Urinary bladder (tissue), 4 donors: Measurements from ENCODE around the gene PSAP. TPM values are rescaled to one million over a fixed set of nuclear protein-coding genes. Genes with fewer than 3 reads are reported as not detected.

Experiments
- DNase-seq: peaks from one replicate; pipeline ENCODE4 v3.0.0-alpha.2; 2015; ENCODE audit errors: extremely low spot score
- H3K27ac ChIP-seq: one replicate; pipeline ENCODE4 v1.5.1; 2013; ENCODE audit warnings: low read depth, mild to moderate bottlenecking, moderate library complexity
- H3K36me3 ChIP-seq: one replicate; pipeline ENCODE4 v1.6.1; 2013; ENCODE audit warnings: mild to moderate bottlenecking, moderate library complexity; ENCODE audit not compliant: insufficient read depth
- H3K4me1 ChIP-seq: one replicate; pipeline ENCODE4 v1.6.1; 2013; ENCODE audit warnings: mild to moderate bottlenecking, moderate library complexity; ENCODE audit not compliant: insufficient read depth
- H3K4me3 ChIP-seq: one replicate; pipeline ENCODE4 v1.5.1; 2013; ENCODE audit warnings: low read depth, low read length
- WGBS: extraction: QIAGEN DNeasy Blood & Tissue Kit; methylation state at CpG from one replicate; pipeline ENCODE4 v1.1.7; 2013; 5-methylcytosine and 5-hydroxymethylcytosine counted together
- polyA plus RNA-seq: library from polyadenylated mRNA; stranded (reverse); fragments of 200-250 nt; gene quantifications from one replicate; pipeline ENCODE4 v1.2.3, GENCODE V29; 2013
- total RNA-seq: library from RNA; depleted of rRNA; stranded (reverse); fragments of >200 nt; gene quantifications from one replicate; pipeline ENCODE4 v1.2.3, GENCODE V29; 2014
- donor health status: healthy with polysubstance abuse.
- donor health status: healthy.

PSAP gene
- total and polyA plus RNA-seq, 2 donors = 424 to 964 TPM

GRCh38 chr10:71834343-71834674 lies 16.7 kb downstream of the PSAP start:
- 91% methylated on average over 14 of the region's 14 CpGs for WGBS
- H3K4me1 ChIP-seq = no peaks in the 10 kb centered on the region
- DNase-seq = no peak
- no peak overlapping the region for H3K4me3 ChIP-seq
- peaks cover 3% of the 10 kb centered on the region for H3K36me3 ChIP-seq
- H3K27ac ChIP-seq = no peak overlapping the region

- Histone ChIP-seq H3K4me3 (no peak overlapping the region), H3K4me1 (no peaks in the 10 kb centered on the region), H3K36me3 (peaks cover 4% of the 10 kb centered on the region), H3K27ac (no peak overlapping the region)
- DNase-seq = no peak
- 94% methylated on average over 8 of the region's 8 CpGs for WGBS
Measured at GRCh38 chr10:71833451-71834342, 17.4 kb downstream of the PSAP start.

GRCh38 chr10:71832967-71833366 lies 18.1 kb downstream of the PSAP start:
- Histone ChIP-seq H3K4me1 (no peaks in the 10 kb centered on the region), H3K27ac (no peak overlapping the region), H3K36me3 (peaks cover 6% of the 10 kb centered on the region), H3K4me3 (no peak overlapping the region)
- WGBS = 91% methylated on average over 5 of the region's 5 CpGs
- no peak for DNase-seq

- Histone ChIP-seq H3K4me1 (no peaks in the 10 kb centered on the region), H3K36me3 (peaks cover 10% of the 10 kb centered on the region), H3K27ac (no peak overlapping the region), H3K4me3 (no peak overlapping the region)
- 92% methylated on average over 19 of the region's 19 CpGs for WGBS
- DNase-seq = no peak
Measured at GRCh38 chr10:71831646-71832552, 19.2 kb downstream of the PSAP start.

GRCh38 chr10:71830726-71831125 lies 20.3 kb downstream of the PSAP start:
- H3K36me3 ChIP-seq = peaks cover 13% of the 10 kb centered on the region
- WGBS = 78% methylated on average over 4 of the region's 4 CpGs
- no peak for DNase-seq
- H3K4me1 ChIP-seq = no peaks in the 10 kb centered on the region
- no peak overlapping the region for H3K27ac ChIP-seq
- no peak overlapping the region for H3K4me3 ChIP-seq

- Histone ChIP-seq H3K4me3 (no peak overlapping the region), H3K27ac (no peak overlapping the region), H3K36me3 (peaks cover 18% of the 10 kb centered on the region), H3K4me1 (no peaks in the 10 kb centered on the region)
- 94% methylated on average over 5 of the region's 5 CpGs for whole genome bisulfite sequencing
- no peak for DNase-seq
Measured at GRCh38 chr10:71829896-71830295, 21.2 kb downstream of the PSAP start.

GRCh38 chr10:71829171-71829570 lies 21.9 kb downstream of the PSAP start:
- H3K27ac ChIP-seq = no peak overlapping the region
- no peak overlapping the region for H3K4me3 ChIP-seq
- H3K4me1 ChIP-seq = no peaks in the 10 kb centered on the region
- H3K36me3 ChIP-seq = peaks cover 18% of the 10 kb centered on the region
- WGBS = 85% methylated on average over 5 of the region's 5 CpGs
- DNase-seq = no peak

- Histone ChIP-seq H3K36me3 (peaks cover 20% of the 10 kb centered on the region), H3K4me1 (no peaks in the 10 kb centered on the region), H3K27ac (no peak overlapping the region), H3K4me3 (no peak overlapping the region)
- WGBS = 93% methylated on average over 7 of the region's 7 CpGs
- no peak for DNase-seq
Measured at GRCh38 chr10:71828702-71829101, 22.3 kb downstream of the PSAP start.

- WGBS = 83% methylated on average over 6 of the region's 6 CpGs
- no peak for DNase-seq
- H3K4me3 ChIP-seq = no peak overlapping the region
- H3K4me1 ChIP-seq = no peaks in the 10 kb centered on the region
- H3K36me3 ChIP-seq = peaks cover 23% of the 10 kb centered on the region
- no peak overlapping the region for H3K27ac ChIP-seq
Measured at GRCh38 chr10:71827852-71828251, 23.2 kb downstream of the PSAP start.

GRCh38 chr10:71825217-71825616 lies 25.8 kb downstream of the PSAP start:
- 84% methylated on average over 11 of the region's 11 CpGs for WGBS
- no peak for DNase-seq
- no peaks in the 10 kb centered on the region for H3K4me1 ChIP-seq
- no peak overlapping the region for H3K4me3 ChIP-seq
- no peak overlapping the region for H3K27ac ChIP-seq
- H3K36me3 ChIP-seq = peaks cover 27% of the 10 kb centered on the region

- Histone ChIP-seq H3K36me3 (peaks cover 27% of the 10 kb centered on the region), H3K4me3 (no peak overlapping the region), H3K27ac (no peak overlapping the region), H3K4me1 (no peaks in the 10 kb centered on the region)
- 95% methylated on average over 3 of the region's 3 CpGs for WGBS
- DNase-seq = no peak
Measured at GRCh38 chr10:71824333-71824732, 26.7 kb downstream of the PSAP start.

GRCh38 chr10:71823356-71823755 lies 27.7 kb downstream of the PSAP start:
- Histone ChIP-seq H3K4me3 (no peak overlapping the region), H3K4me1 (no peaks in the 10 kb centered on the region), H3K27ac (no peak overlapping the region), H3K36me3 (peaks cover 27% of the 10 kb centered on the region)
- 83% methylated on average over 4 of the region's 4 CpGs for WGBS
- DNase-seq = no peak

GRCh38 chr10:71821909-71822763 lies 28.9 kb downstream of the PSAP start:
- DNase-seq = no peak
- H3K4me3 ChIP-seq = no peak overlapping the region
- H3K36me3 ChIP-seq = peaks cover 23% of the 10 kb centered on the region
- WGBS = 88% methylated on average over 9 of the region's 9 CpGs
- H3K4me1 ChIP-seq = no peaks in the 10 kb centered on the region
- no peak overlapping the region for H3K27ac ChIP-seq
